ENCODE results near the gene HPSE.

The HPSE gene

DNA sequence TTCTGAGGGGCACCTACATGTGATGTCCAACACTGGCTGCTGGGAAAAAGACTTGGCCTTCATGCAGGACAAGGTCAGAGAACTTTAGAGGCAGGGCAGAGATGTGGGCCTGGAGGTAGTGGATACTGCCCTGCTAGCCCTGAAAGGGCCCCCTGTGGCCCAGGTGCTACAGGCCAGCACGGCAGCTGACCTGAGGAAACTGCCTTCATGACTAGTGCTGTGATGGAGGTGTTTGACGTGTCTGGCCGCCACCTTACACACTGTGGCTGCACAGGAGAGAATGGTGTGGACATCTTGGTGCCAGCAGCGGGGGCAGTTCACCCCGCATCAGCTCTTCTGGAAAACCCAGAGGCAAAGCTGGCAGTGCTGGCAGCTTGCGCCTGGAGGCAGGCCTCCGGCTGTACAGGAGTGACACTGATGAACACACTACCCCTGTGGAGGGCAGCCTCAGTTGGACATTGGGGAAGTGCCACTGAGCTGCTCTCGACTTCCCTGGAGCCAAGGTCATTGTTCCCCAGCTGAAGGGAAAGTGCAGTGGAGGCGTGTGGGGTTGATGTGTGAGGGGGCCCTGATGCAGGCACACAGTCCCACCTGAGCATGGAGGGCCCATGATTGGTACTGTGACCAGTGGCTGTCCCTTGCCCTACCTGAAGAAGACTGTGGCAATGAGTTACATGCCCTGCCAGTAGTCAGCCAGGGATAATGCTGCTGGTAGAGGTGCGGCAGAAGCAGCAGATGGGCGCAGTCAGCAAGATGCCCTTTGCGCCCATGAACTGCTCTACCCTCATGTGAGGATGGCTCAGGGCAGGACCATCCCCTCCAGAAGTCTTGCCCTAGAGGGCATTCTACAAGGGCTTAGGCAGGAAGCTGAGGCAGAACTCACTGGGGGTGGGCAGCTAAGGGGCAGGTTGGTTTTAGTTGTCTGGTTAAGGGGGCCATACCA lies 87.0 kb downstream of the HPSE start:
- DNase-seq: no peak
